HepG2 (cell line): ENCODE results near the gene CAPN15. TPM values are rescaled to one million over a fixed set of nuclear protein-coding genes. Genes with fewer than 3 reads are reported as not detected.

Experiments
- BRCA1 ChIP-seq: sonication (generic); formaldehyde crosslinking; IDR thresholded peaks from 2 replicates; pipeline ENCODE4 v1.4.0; 2020; ENCODE audit warnings: missing genetic modification reagents
- FLYWCH1 ChIP-seq: sonication (generic); formaldehyde crosslinking; IDR thresholded peaks from 2 replicates; pipeline ENCODE4 v1.8.1; 2023; ENCODE audit warnings: mild to moderate bottlenecking, missing genetic modification reagents
- KDM2A ChIP-seq: sonication (generic); formaldehyde crosslinking; IDR thresholded peaks from 2 replicates; pipeline ENCODE4 v1.4.0; 2020; ENCODE audit warnings: low read depth, missing genetic modification reagents, borderline replicate concordance
- MEF2D ChIP-seq: sonication (generic); formaldehyde crosslinking; IDR thresholded peaks from 2 replicates; pipeline ENCODE4 v1.5.1; 2020; ENCODE audit warnings: mild to moderate bottlenecking, missing genetic modification reagents
- PATZ1 ChIP-seq: sonication (generic); formaldehyde crosslinking; IDR thresholded peaks from 2 replicates; pipeline ENCODE4 v1.4.0; 2020; ENCODE audit warnings: missing genetic modification reagents
- TARDBP ChIP-seq: sonication (generic); formaldehyde crosslinking; IDR thresholded peaks from 2 replicates; pipeline ENCODE4 v1.8.0; 2022; ENCODE audit warnings: mild to moderate bottlenecking, missing genetic modification reagents
- ZBTB42 ChIP-seq: sonication (generic); formaldehyde crosslinking; IDR thresholded peaks from 2 replicates; pipeline ENCODE4 v1.5.0; 2020; ENCODE audit warnings: mild to moderate bottlenecking, missing genetic modification reagents
- ZC3H13 ChIP-seq: sonication (generic); formaldehyde crosslinking; IDR thresholded peaks from 2 replicates; pipeline ENCODE4 v1.8.1; 2023; ENCODE audit warnings: mild to moderate bottlenecking, missing genetic modification reagents, moderate library complexity
- ZFY ChIP-seq: sonication (generic); formaldehyde crosslinking; IDR thresholded peaks from 2 replicates; pipeline ENCODE4 v1.4.0; 2020; ENCODE audit warnings: missing genetic modification reagents
- ZNF12 ChIP-seq: sonication (generic); formaldehyde crosslinking; IDR thresholded peaks from 2 replicates; pipeline ENCODE4 v1.5.0; 2020; ENCODE audit warnings: missing genetic modification reagents
- ZNF20 ChIP-seq: sonication (generic); formaldehyde crosslinking; IDR thresholded peaks from 2 replicates; pipeline ENCODE4 v1.4.0; 2020; ENCODE audit warnings: mild to moderate bottlenecking, moderate library complexity, missing genetic modification reagents
- ZNF224 ChIP-seq: sonication (generic); formaldehyde crosslinking; IDR thresholded peaks from 2 replicates; pipeline ENCODE4 v1.5.0; 2020; ENCODE audit warnings: mild to moderate bottlenecking, missing genetic modification reagents
- ZNF280B ChIP-seq: sonication (generic); formaldehyde crosslinking; IDR thresholded peaks from 2 replicates; pipeline ENCODE4 v1.5.0; 2020; ENCODE audit warnings: missing genetic modification reagents, mild to moderate bottlenecking, borderline replicate concordance
- ZNF34 ChIP-seq: sonication (generic); formaldehyde crosslinking; IDR thresholded peaks from 2 replicates; pipeline ENCODE4 v1.4.0; 2020; ENCODE audit warnings: mild to moderate bottlenecking, missing genetic modification reagents, borderline replicate concordance
- ZNF580 ChIP-seq: IDR thresholded peaks from 2 replicates; pipeline ENCODE4 v1.6.1; 2016; ENCODE audit warnings: low read depth, borderline replicate concordance
- polyA plus RNA-seq, 8 experiments: library from polyadenylated mRNA; depleted of rRNA in 3 of 8; stranded (reverse) in 7 of 8; unstranded in 1 of 8; fragments of >200 nt; fragmentation: Illumina TruSeq in 4 of 8; extraction: Trizol in 4 of 8; gene quantifications; 2 replicates each; pipeline versions ENCODE4 v1.2.1 to v1.2.3, GENCODE V29; 2011 to 2016; ENCODE audit warnings: low read depth in 4 of 8, missing spikeins in 1 of 8, mixed read lengths in 1 of 8; ENCODE audit not compliant: insufficient read depth in 1 of 8
- total RNA-seq, 5 experiments: library from RNA; depleted of rRNA; stranded (reverse); fragments of >200 nt; fragmentation: Illumina TruSeq; extraction: Trizol; gene quantifications; 2 replicates each; pipeline ENCODE4 v1.2.3, GENCODE V29; 2016; ENCODE audit warnings: low read depth in 1 of 5
- TF ChIP-seq, protein P1 (sequence below), 2 experiments: sonication (generic) in 1 of 2; formaldehyde crosslinking in 1 of 2; IDR thresholded peaks; 2 replicates each; pipeline versions ENCODE4 v1.4.0 to v1.6.1; 2018 to 2020; ENCODE audit warnings: missing genetic modification reagents in 2 of 2, borderline replicate concordance in 1 of 2, low read depth in 1 of 2, mild to moderate bottlenecking in 1 of 2, missing biosample characterization in 1 of 2
- TF ChIP-seq, protein P2 (sequence below): sonication (generic); formaldehyde crosslinking; IDR thresholded peaks from 2 replicates; pipeline ENCODE4 v1.4.0; 2020; ENCODE audit warnings: missing genetic modification reagents
- TF ChIP-seq, protein P3 (sequence below): sonication (generic); formaldehyde crosslinking; IDR thresholded peaks from 2 replicates; pipeline ENCODE4 v1.5.1; 2020; ENCODE audit warnings: mild to moderate bottlenecking, moderate library complexity, missing genetic modification reagents
- TF ChIP-seq, protein P4 (sequence below): IDR thresholded peaks from 2 replicates; pipeline ENCODE4 v1.6.1; 2016; ENCODE audit warnings: mild to moderate bottlenecking, missing biosample characterization, missing genetic modification reagents

Gene CAPN15
- total and polyA plus RNA-seq, 2 of the 13 experiments (the other 11 are each of a cell fraction or from before 2014, with no cell fraction given) = 14.9 to 24.5 TPM

- TF ChIP-seq, protein P1, sequence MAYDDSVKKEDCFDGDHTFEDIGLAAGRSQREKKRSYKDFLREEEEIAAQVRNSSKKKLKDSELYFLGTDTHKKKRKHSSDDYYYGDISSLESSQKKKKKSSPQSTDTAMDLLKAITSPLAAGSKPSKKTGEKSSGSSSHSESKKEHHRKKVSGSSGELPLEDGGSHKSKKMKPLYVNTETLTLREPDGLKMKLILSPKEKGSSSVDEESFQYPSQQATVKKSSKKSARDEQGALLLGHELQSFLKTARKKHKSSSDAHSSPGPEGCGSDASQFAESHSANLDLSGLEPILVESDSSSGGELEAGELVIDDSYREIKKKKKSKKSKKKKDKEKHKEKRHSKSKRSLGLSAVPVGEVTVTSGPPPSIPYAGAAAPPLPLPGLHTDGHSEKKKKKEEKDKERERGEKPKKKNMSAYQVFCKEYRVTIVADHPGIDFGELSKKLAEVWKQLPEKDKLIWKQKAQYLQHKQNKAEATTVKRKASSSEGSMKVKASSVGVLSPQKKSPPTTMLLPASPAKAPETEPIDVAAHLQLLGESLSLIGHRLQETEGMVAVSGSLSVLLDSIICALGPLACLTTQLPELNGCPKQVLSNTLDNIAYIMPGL (CRISPR knock-in tag; IDR thresholded peaks at IDR 0.05; ENCODE audit: borderline replicate concordance in 1 of 2, low read depth in 1 of 2) = 0 out of 4 replicates have a peak, but pooled peaks of 1 of the 2 experiments have one; percentile 8
- TF ChIP-seq ZC3H13 (CRISPR knock-in tag) = no peak
- TF ChIP-seq ZFY (CRISPR knock-in tag) = peak; percentile 66
- TF ChIP-seq, protein P2, sequence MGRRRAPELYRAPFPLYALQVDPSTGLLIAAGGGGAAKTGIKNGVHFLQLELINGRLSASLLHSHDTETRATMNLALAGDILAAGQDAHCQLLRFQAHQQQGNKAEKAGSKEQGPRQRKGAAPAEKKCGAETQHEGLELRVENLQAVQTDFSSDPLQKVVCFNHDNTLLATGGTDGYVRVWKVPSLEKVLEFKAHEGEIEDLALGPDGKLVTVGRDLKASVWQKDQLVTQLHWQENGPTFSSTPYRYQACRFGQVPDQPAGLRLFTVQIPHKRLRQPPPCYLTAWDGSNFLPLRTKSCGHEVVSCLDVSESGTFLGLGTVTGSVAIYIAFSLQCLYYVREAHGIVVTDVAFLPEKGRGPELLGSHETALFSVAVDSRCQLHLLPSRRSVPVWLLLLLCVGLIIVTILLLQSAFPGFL (CRISPR knock-in tag) = no peak
- no peak for TF ChIP-seq MEF2D (CRISPR knock-in tag)
- no peak for TF ChIP-seq KDM2A
- TF ChIP-seq, protein P3, sequence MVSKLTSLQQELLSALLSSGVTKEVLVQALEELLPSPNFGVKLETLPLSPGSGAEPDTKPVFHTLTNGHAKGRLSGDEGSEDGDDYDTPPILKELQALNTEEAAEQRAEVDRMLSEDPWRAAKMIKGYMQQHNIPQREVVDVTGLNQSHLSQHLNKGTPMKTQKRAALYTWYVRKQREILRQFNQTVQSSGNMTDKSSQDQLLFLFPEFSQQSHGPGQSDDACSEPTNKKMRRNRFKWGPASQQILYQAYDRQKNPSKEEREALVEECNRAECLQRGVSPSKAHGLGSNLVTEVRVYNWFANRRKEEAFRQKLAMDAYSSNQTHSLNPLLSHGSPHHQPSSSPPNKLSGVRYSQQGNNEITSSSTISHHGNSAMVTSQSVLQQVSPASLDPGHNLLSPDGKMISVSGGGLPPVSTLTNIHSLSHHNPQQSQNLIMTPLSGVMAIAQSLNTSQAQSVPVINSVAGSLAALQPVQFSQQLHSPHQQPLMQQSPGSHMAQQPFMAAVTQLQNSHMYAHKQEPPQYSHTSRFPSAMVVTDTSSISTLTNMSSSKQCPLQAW (CRISPR knock-in tag) = no peak
- TF ChIP-seq PATZ1 = no peak
- no peak for TF ChIP-seq BRCA1
- no peak for TF ChIP-seq ZBTB42 (CRISPR knock-in tag)
- TF ChIP-seq ZNF224 (CRISPR knock-in tag) = no peak
- no peak for TF ChIP-seq ZNF20 (CRISPR knock-in tag)
- TF ChIP-seq FLYWCH1 = no peak
- no peak for TF ChIP-seq ZNF34
- 0 out of 2 replicates have a peak, but pooled peaks have one; percentile 21 for TF ChIP-seq ZNF280B (CRISPR knock-in tag)
- no peak for TF ChIP-seq TARDBP (CRISPR knock-in tag)
- TF ChIP-seq ZNF580 (CRISPR knock-in tag) = no peak
- TF ChIP-seq ZNF12 (CRISPR knock-in tag) = no peak
- TF ChIP-seq, protein P4, sequence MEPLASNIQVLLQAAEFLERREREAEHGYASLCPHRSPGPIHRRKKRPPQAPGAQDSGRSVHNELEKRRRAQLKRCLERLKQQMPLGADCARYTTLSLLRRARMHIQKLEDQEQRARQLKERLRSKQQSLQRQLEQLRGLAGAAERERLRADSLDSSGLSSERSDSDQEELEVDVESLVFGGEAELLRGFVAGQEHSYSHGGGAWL (CRISPR knock-in tag) = no peak; the same call in 1 of the 2 replicates
These were observed 62.8 kb downstream of the CAPN15 start (continued) for GRCh38 chr16:590188-590814.
